H9 (cell line): ENCODE data around the gene SNCA. TPM values are rescaled to one million over a fixed set of nuclear protein-coding genes. Genes with fewer than 3 reads are reported as not detected.

Source experiments
- DNase-seq: peaks from one replicate; pipeline ENCODE4 v3.0.0-alpha.2; 2017
- H2AFZ ChIP-seq: one replicate; pipeline ENCODE4 v1.6.1; 2013; ENCODE audit warnings: mild to moderate bottlenecking, low read length, control low read depth, moderate library complexity
- H2AK5ac ChIP-seq: 2 replicates; pipeline ENCODE4 v1.6.1; 2013; ENCODE audit warnings: low read length, control low read depth, mixed read lengths; ENCODE audit not compliant: insufficient read length
- H2BK120ac ChIP-seq: one replicate; pipeline ENCODE4 v1.6.1; 2013; ENCODE audit warnings: low read depth, mild to moderate bottlenecking, low read length, control low read depth, inconsistent platforms; ENCODE audit not compliant: poor library complexity, severe bottlenecking
- H2BK12ac ChIP-seq: 2 replicates; pipeline ENCODE4 v1.6.1; 2013; ENCODE audit warnings: low read length, control low read depth, mixed read lengths, low read depth; ENCODE audit not compliant: insufficient read length
- H2BK15ac ChIP-seq: 2 replicates; pipeline ENCODE4 v1.6.1; 2013; ENCODE audit warnings: low read depth, low read length, control low read depth
- H2BK20ac ChIP-seq: one replicate; pipeline ENCODE4 v1.6.1; 2013; ENCODE audit warnings: low read depth, mild to moderate bottlenecking, low read length, control low read depth, inconsistent platforms; ENCODE audit not compliant: poor library complexity, severe bottlenecking
- H2BK5ac ChIP-seq: 2 replicates; pipeline ENCODE4 v1.6.1; 2013; ENCODE audit warnings: low read length, control low read depth, mixed read lengths; ENCODE audit not compliant: insufficient read length
- H3K14ac ChIP-seq: 2 replicates; pipeline ENCODE4 v1.6.1; 2013; ENCODE audit warnings: low read length, control low read depth; ENCODE audit not compliant: insufficient read depth
- H3K18ac ChIP-seq: 2 replicates; pipeline ENCODE4 v1.6.1; 2013; ENCODE audit warnings: low read depth, mild to moderate bottlenecking, mixed read lengths, low read length, control low read depth; ENCODE audit not compliant: insufficient read length
- H3K23ac ChIP-seq: 2 replicates; pipeline ENCODE4 v1.6.1; 2013; ENCODE audit warnings: low read length, control low read depth, mixed read lengths, low read depth; ENCODE audit not compliant: insufficient read length
- H3K23me2 ChIP-seq: 2 replicates; pipeline ENCODE4 v1.6.1; 2013; ENCODE audit warnings: low read depth, mild to moderate bottlenecking, mixed read lengths, low read length, control low read depth; ENCODE audit not compliant: insufficient read length, poor library complexity, severe bottlenecking
- H3K27ac ChIP-seq: 2 replicates; pipeline ENCODE4 v1.5.1; 2013; ENCODE audit warnings: low read length, control low read depth, mixed read lengths, low read depth; ENCODE audit not compliant: insufficient read length
- H3K27me3 ChIP-seq: 2 replicates; pipeline ENCODE4 v1.6.1; 2013; ENCODE audit warnings: low read length, control low read depth, inconsistent platforms; ENCODE audit not compliant: insufficient read depth
- H3K4ac ChIP-seq: 2 replicates; pipeline ENCODE4 v1.6.1; 2013; ENCODE audit warnings: low read depth, mild to moderate bottlenecking, control low read depth, inconsistent platforms, low read length, moderate library complexity
- H3K4me1 ChIP-seq: 2 replicates; pipeline ENCODE4 v1.6.1; 2013; ENCODE audit warnings: low read length, control low read depth, inconsistent platforms; ENCODE audit not compliant: insufficient read depth
- H3K4me2 ChIP-seq: 2 replicates; pipeline ENCODE4 v1.6.1; 2013; ENCODE audit warnings: low read length, control low read depth, mixed read lengths; ENCODE audit not compliant: insufficient read length, insufficient read depth
- H3K56ac ChIP-seq: 2 replicates; pipeline ENCODE4 v1.6.1; 2013; ENCODE audit warnings: low read depth, mild to moderate bottlenecking, mixed read lengths, low read length, control low read depth; ENCODE audit not compliant: insufficient read length
- H3K79me1 ChIP-seq: 2 replicates; pipeline ENCODE4 v1.6.1; 2013; ENCODE audit warnings: low read depth, mild to moderate bottlenecking, moderate library complexity, low read length, control low read depth, inconsistent platforms; ENCODE audit not compliant: insufficient read depth, poor library complexity, severe bottlenecking
- H3K79me2 ChIP-seq: 2 replicates; pipeline ENCODE4 v1.6.1; 2013; ENCODE audit warnings: low read length, control low read depth, inconsistent platforms; ENCODE audit not compliant: insufficient read depth
- H3K9ac ChIP-seq: 2 replicates; pipeline ENCODE4 v1.6.1; 2013; ENCODE audit warnings: low read length, control low read depth, mixed read lengths; ENCODE audit not compliant: insufficient read length; ENCODE audit errors: extremely low read depth
- H3K9me3 ChIP-seq: one replicate; pipeline ENCODE4 v1.6.1; 2013; ENCODE audit warnings: low read depth, low read length, inconsistent platforms; ENCODE audit not compliant: control insufficient read depth
- H3T11ph ChIP-seq: one replicate; pipeline ENCODE4 v1.6.1; 2013; ENCODE audit warnings: mild to moderate bottlenecking, low read length, control low read depth, inconsistent platforms
- H4K20me1 ChIP-seq: one replicate; pipeline ENCODE4 v1.6.1; 2013; ENCODE audit not compliant: control insufficient read depth, insufficient read length, insufficient read depth
- H4K5ac ChIP-seq: 2 replicates; pipeline ENCODE4 v1.6.1; 2013; ENCODE audit warnings: low read depth, mild to moderate bottlenecking, mixed read lengths, low read length, control low read depth; ENCODE audit not compliant: insufficient read length
- H4K8ac ChIP-seq: replicated peaks from 2 replicates; pipeline ENCODE4 v1.6.1; 2013; ENCODE audit warnings: low read length, control low read depth, mixed read lengths, low read depth; ENCODE audit not compliant: insufficient read length
- H4K91ac ChIP-seq: 2 replicates; pipeline ENCODE4 v1.6.1; 2013; ENCODE audit warnings: low read depth, mild to moderate bottlenecking, moderate library complexity, mixed read lengths, low read length, control low read depth; ENCODE audit not compliant: insufficient read length
- H3K27ac Mint-ChIP-seq, 3 experiments: 2 replicates in 2 of 3; 3 replicates in 1 of 3; pipeline ENCODE4 v1.8.0; 2020 to 2021; ENCODE audit warnings: mixed read lengths in 3 of 3, mild to moderate bottlenecking in 1 of 3, moderate library complexity in 1 of 3
- H3K27me3 Mint-ChIP-seq: 2 replicates; pipeline ENCODE4 v1.8.0; 2021; ENCODE audit warnings: low read depth, mild to moderate bottlenecking, moderate library complexity, mixed read lengths
- H3K36me3 Mint-ChIP-seq, 3 experiments: 2 replicates in 2 of 3; 3 replicates in 1 of 3; pipeline ENCODE4 v1.8.0; 2020 to 2021; ENCODE audit warnings: low read depth in 3 of 3, mixed read lengths in 3 of 3; ENCODE audit not compliant: insufficient read depth in 1 of 3
- H3K4me1 Mint-ChIP-seq, 2 experiments: 2 replicates each; pipeline ENCODE4 v1.8.0; 2020; ENCODE audit warnings: mixed read lengths in 2 of 2
- H3K4me3 Mint-ChIP-seq, 2 experiments: 2 replicates in 1 of 2; 3 replicates in 1 of 2; pipeline ENCODE4 v1.8.0; 2020 to 2021; ENCODE audit warnings: mild to moderate bottlenecking in 2 of 2, mixed read lengths in 2 of 2, moderate library complexity in 1 of 2
- H3K9me3 Mint-ChIP-seq, 2 experiments: 2 replicates in 1 of 2; 3 replicates in 1 of 2; pipeline ENCODE4 v1.8.0; 2020; ENCODE audit warnings: mild to moderate bottlenecking in 2 of 2, mixed read lengths in 2 of 2, moderate library complexity in 1 of 2
- WGBS: extraction: QIAGEN DNeasy Blood & Tissue Kit; methylation state at CpG from one replicate; pipeline ENCODE4 v1.1.7; 2013; ENCODE audit warnings: missing lambda C conversion rate, low lambda C conversion rate, mixed read lengths; ENCODE audit not compliant: insufficient read length; ENCODE audit errors: extremely low coverage; 5-methylcytosine and 5-hydroxymethylcytosine counted together
- total RNA-seq: library from RNA; stranded (reverse); gene quantifications from 2 replicates; pipeline ENCODE4 v1.2.1, GENCODE V29; 2021
- TF ChIP-seq, protein P1 (sequence below): fragments of 200-600 bp; sonication (generic); conservative IDR thresholded peaks from 3 replicates; pipeline ENCODE4 v1.8.0; 2021; ENCODE audit warnings: antibody characterized with exemption, mild to moderate bottlenecking

SNCA gene
- total RNA-seq, 1 experiment from 2014 or later = 8.5 TPM

DNA sequence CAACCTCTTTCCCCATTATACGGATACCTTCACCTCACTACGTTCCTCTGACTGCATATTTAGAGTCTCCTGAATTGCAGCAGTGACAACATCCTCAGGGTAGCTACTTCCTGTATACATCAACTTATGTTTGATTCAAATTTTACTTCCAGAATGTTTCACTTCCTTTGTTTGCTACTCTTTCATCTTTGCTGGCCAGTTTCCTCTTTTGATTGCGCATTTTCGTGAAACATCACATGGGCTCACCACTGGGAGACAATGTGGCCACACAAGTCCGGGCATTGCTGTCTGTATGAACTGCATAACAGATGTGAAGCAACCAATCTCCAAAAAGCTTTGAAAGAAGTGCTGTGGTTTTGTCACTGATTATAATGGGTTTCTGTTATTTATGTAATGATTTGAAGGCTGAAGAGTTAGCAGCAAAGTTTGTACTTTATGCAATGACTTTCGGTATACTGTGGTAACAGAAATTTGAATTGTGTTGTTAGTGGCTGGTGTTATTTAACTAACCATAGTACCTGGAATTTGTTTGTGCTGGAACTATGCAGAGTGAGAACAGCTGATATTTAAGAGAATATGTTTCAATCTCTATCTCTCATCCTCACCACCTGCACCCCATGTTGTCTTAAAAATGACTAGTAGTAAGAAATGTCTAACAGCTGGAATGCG, 7.4 kb downstream of the SNCA start:
- Histone ChIP-seq H3K79me2 (no peaks in the 10 kb centered on the region), H2BK5ac (no peak overlapping the region), H3K56ac (no peak overlapping the region), H2BK120ac (no peak overlapping the region), H2BK20ac (no peak overlapping the region), H4K91ac (no peak overlapping the region), H2AK5ac (no peak overlapping the region), H2AFZ (no peak overlapping the region), H3K79me1 (no peaks in the 10 kb centered on the region), H4K20me1 (no peaks in the 10 kb centered on the region), H4K8ac (no peak overlapping the region), H3K14ac (no peak overlapping the region), H3K18ac (no peak overlapping the region), H3K23ac (no peak overlapping the region), H3K4me2 (no peak overlapping the region), H3K4ac (no peak overlapping the region), H3K9ac (no peak overlapping the region), H3K27ac (peak overlapping the region; percentile 42), H2BK15ac (no peak overlapping the region), H3K9me3 (no peaks in the 10 kb centered on the region), H2BK12ac (no peak overlapping the region), H3K27me3 (no peaks in the 10 kb centered on the region), H3T11ph (no peak overlapping the region), H4K5ac (no peak overlapping the region), H3K23me2 (no peaks in the 10 kb centered on the region), H3K4me1 (peaks cover 7% of the 10 kb centered on the region; the same call in 1 of the 2 replicates)
- TF ChIP-seq, protein P1, sequence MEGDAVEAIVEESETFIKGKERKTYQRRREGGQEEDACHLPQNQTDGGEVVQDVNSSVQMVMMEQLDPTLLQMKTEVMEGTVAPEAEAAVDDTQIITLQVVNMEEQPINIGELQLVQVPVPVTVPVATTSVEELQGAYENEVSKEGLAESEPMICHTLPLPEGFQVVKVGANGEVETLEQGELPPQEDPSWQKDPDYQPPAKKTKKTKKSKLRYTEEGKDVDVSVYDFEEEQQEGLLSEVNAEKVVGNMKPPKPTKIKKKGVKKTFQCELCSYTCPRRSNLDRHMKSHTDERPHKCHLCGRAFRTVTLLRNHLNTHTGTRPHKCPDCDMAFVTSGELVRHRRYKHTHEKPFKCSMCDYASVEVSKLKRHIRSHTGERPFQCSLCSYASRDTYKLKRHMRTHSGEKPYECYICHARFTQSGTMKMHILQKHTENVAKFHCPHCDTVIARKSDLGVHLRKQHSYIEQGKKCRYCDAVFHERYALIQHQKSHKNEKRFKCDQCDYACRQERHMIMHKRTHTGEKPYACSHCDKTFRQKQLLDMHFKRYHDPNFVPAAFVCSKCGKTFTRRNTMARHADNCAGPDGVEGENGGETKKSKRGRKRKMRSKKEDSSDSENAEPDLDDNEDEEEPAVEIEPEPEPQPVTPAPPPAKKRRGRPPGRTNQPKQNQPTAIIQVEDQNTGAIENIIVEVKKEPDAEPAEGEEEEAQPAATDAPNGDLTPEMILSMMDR = no peak
- DNase-seq = no peak
- peaks cover 2 to 8% (median 7%) of the 10 kb centered on the region in 3 experiments; a peak in 5 of 7 replicates for H3K36me3 Mint-ChIP-seq
- no peaks in the 10 kb centered on the region; the same call in 1 of the 2 replicates for H3K27me3 Mint-ChIP-seq
- H3K9me3 Mint-ChIP-seq = no peaks in the 10 kb centered on the region
- WGBS = no CpG with 5 or more reads among the region's 7 CpGs
- H3K27ac Mint-ChIP-seq = peak overlapping the region in 1 of 3 experiments; percentile 4; a peak in 2 of 7 replicates
- peaks cover 4 to 6% of the 10 kb centered on the region in 2 experiments for H3K4me1 Mint-ChIP-seq
- H3K4me3 Mint-ChIP-seq = no peak overlapping the region
